Cardiac muscle cell (in vitro differentiated cells and primary cell): ENCODE results near the gene VAV3. TPM values are rescaled to one million over a fixed set of nuclear protein-coding genes. Genes with fewer than 3 reads are reported as not detected.

ENCODE experiments used
- DNase-seq, 2 donors: peaks; one replicate each; pipeline versions ENCODE4 v3.0.0 to v3.0.0-alpha.2; 2010 to 2017; ENCODE audit warnings: low read depth in 1 of 2, low spot score in 1 of 2
- H3K27ac ChIP-seq: fragments of 200-600 bp; sonication (generic); 2 replicates; pipeline ENCODE4 v1.5.1; 2016
- H3K27me3 ChIP-seq: fragments of 200-600 bp; sonication (generic); 2 replicates; pipeline ENCODE4 v1.6.0; 2016; ENCODE audit warnings: control low read depth
- H3K36me3 ChIP-seq: fragments of 200-600 bp; sonication (generic); 2 replicates; pipeline ENCODE4 v1.5.1; 2016; ENCODE audit warnings: control low read depth
- H3K4me1 ChIP-seq: fragments of 200-600 bp; sonication (generic); 2 replicates; pipeline ENCODE4 v1.8.1; 2017; ENCODE audit warnings: low read depth, mild to moderate bottlenecking, mixed run types
- H3K4me3 ChIP-seq: fragments of 200-600 bp; sonication (generic); 2 replicates; pipeline ENCODE4 v1.5.1; 2016; ENCODE audit warnings: mild to moderate bottlenecking
- H3K9me3 ChIP-seq: fragments of 200-600 bp; sonication (generic); 2 replicates; pipeline ENCODE4 v1.5.1; 2017; ENCODE audit warnings: low read depth, mild to moderate bottlenecking, control low read depth
- polyA plus RNA-seq: library from polyadenylated mRNA; unstranded; fragments of >200 nt; fragmentation: Nextera tagmentation; extraction: Ambion mirVana; gene quantifications from 2 replicates; pipeline ENCODE4 v1.2.1, GENCODE V29; 2016
- total RNA-seq: library from RNA; depleted of rRNA; stranded (reverse); fragments of >200 nt; gene quantifications from 2 replicates; pipeline ENCODE4 v1.2.3, GENCODE V29; 2016
- TF ChIP-seq, protein P1 (sequence below): IDR thresholded peaks from 2 replicates; pipeline ENCODE4 v1.5.1; 2012; ENCODE audit warnings: low read depth, mild to moderate bottlenecking, low read length

VAV3 gene
- total and polyA plus RNA-seq, 2 experiments from 2014 or later, result 0.33 to 0.86 TPM

DNA sequence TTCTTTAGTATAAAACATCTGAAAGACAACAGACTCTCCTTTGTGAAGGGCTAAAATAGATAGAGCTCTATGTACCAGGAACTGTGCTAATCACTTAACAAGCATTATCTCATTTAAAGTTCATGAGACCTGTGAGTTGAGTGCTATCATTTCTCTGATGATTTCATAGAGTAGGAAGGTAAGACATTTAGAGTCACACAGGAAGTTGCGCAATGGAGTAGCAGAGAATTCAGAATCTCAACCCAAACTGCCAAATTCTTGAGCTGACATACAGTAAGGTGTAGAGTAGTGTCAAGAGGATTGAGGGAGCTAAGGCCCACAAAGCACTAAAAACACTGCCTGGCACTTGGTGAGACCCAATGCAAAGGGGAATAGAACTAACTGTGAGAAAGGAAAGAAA is 439.8 kb downstream of the VAV3 start:
- H3K36me3 ChIP-seq, result no peaks in the 10 kb centered on the region
- H3K27ac ChIP-seq, result no peak overlapping the region
- TF ChIP-seq, protein P1, sequence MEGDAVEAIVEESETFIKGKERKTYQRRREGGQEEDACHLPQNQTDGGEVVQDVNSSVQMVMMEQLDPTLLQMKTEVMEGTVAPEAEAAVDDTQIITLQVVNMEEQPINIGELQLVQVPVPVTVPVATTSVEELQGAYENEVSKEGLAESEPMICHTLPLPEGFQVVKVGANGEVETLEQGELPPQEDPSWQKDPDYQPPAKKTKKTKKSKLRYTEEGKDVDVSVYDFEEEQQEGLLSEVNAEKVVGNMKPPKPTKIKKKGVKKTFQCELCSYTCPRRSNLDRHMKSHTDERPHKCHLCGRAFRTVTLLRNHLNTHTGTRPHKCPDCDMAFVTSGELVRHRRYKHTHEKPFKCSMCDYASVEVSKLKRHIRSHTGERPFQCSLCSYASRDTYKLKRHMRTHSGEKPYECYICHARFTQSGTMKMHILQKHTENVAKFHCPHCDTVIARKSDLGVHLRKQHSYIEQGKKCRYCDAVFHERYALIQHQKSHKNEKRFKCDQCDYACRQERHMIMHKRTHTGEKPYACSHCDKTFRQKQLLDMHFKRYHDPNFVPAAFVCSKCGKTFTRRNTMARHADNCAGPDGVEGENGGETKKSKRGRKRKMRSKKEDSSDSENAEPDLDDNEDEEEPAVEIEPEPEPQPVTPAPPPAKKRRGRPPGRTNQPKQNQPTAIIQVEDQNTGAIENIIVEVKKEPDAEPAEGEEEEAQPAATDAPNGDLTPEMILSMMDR, result no peak
- peaks cover 2% of the 10 kb centered on the region for H3K27me3 ChIP-seq
- no peaks in the 10 kb centered on the region for H3K4me1 ChIP-seq
- H3K4me3 ChIP-seq, result no peak overlapping the region
- no peaks in the 10 kb centered on the region for H3K9me3 ChIP-seq
- no peak for DNase-seq

DNA sequence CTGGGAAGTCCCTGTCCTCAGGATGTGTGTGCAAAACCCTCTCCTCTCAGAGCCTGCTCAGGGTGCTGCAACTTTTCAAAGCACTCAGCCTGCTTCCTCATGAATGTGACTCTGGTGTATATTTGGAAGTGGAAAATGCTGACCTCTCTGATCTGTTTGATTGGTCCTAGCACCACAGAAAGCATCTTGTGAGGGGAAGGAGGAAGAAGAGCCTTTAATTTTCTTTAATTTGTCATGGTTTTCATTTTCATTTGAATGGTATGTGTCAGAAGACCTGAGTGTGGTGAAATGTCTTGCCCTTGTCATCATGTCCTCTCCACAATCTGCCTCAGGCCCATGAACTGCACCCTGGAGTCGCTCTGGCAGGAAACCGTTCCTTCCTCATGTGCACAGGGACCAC is 440.7 kb downstream of the VAV3 start:
- peaks cover 2% of the 10 kb centered on the region for H3K27me3 ChIP-seq
- TF ChIP-seq, protein P1, result no peak
- no peaks in the 10 kb centered on the region for H3K9me3 ChIP-seq
- H3K4me3 ChIP-seq, result no peak overlapping the region
- DNase-seq, result no peak
- H3K4me1 ChIP-seq, result no peaks in the 10 kb centered on the region
- no peaks in the 10 kb centered on the region for H3K36me3 ChIP-seq
- H3K27ac ChIP-seq, result no peak overlapping the region

DNA sequence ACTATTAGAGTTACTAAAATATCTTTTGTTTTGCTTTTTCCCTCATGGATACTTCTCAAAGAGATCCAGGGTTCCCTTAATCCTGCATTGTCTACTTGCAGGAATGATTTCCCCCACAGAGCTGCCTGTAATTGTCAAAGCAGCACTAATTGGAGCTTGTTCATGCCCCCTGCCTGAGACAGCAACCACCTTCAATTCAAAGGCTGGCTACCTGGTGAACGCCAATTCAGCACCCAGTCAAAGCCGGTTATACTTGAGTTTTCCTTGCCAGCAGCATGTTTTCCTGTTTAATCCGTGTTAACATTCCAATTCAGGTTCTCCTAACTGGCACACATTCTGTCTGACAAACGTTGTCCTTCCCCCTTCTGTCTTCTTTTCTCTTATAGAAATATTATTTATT is 441.2 kb downstream of the VAV3 start:
- Histone ChIP-seq H3K27me3 (peaks cover 2% of the 10 kb centered on the region), H3K4me1 (no peaks in the 10 kb centered on the region), H3K27ac (no peak overlapping the region), H3K36me3 (no peaks in the 10 kb centered on the region), H3K9me3 (no peaks in the 10 kb centered on the region), H3K4me3 (no peak overlapping the region)
- TF ChIP-seq, protein P1, result no peak
- DNase-seq, result no peak

DNA sequence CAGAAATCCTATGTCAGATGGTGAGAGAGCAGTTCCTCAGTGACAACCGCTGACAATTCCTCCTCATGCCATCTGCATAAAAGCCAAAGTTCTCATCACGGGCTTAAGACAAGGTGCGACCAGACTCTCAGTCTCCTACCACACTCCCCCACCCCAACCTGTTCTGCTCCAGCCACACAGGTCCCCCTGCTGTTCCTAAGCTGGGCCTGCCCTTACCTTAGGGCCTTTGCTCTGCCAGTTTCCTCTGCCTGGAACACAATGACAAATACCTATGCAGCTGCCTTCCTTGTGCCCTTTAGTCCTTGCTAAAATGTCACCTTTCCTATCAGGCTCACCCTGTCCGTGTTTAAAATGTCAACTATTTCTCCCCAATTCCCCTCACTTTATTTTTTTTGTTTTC is 441.9 kb downstream of the VAV3 start:
- DNase-seq, result no peak
- Histone ChIP-seq H3K4me3 (no peak overlapping the region), H3K27ac (no peak overlapping the region)

More for the DNA sequence above, 441.9 kb downstream of the VAV3 start:
- Histone ChIP-seq H3K9me3 (no peaks in the 10 kb centered on the region), H3K36me3 (no peaks in the 10 kb centered on the region), H3K27me3 (peaks cover 2% of the 10 kb centered on the region), H3K4me1 (no peaks in the 10 kb centered on the region)
- TF ChIP-seq, protein P1, result no peak

Other genes with a start within 250 kb of the VAV3 start
- gene SLC25A24, start 235.2 kb upstream of the VAV3 start, total RNA-seq, result 14.9 and 15.5 TPM in 2 replicates
- 13.6 and 17.7 TPM in 2 replicates for gene SLC25A24, start 235.2 kb upstream of the VAV3 start, polyA plus RNA-seq